Sciatic nerve (tissue), 2 donors: ENCODE results near the gene DDOST. TPM values are rescaled to one million over a fixed set of nuclear protein-coding genes. Genes with fewer than 3 reads are reported as not detected.
A peak's percentile ranks its signal among the peaks of the same experiment; 100 is the strongest.

ENCODE experiments used
- ATAC-seq: fragments of 200-7000 bp; cut with Tn5 transposase; one replicate; pipeline ENCODE4 v1.9.1; 2020; ENCODE audit warnings: mild to moderate bottlenecking, moderate library complexity
- DNase-seq: peaks from one replicate; pipeline ENCODE4 v3.0.0-alpha.2; 2020; ENCODE audit warnings: low spot score
- intact Hi-C: fragments of 100-400 bp; cut with DNase I; formaldehyde crosslinking; loops from one replicate; pipeline ENCODE4 v1.14.2; 2022
- total RNA-seq: library from RNA; stranded (reverse); fragmentation: NEBNext Ultra II Directional; extraction: Animal tissue kit (Norgen Biotek cat#: 25700); gene quantifications from one replicate; pipeline ENCODE4 v1.2.1, GENCODE V29; 2021
- donor health status: DM: no; HTN: no; CAD: no.
- donor health status: DM: no; HTN: no; CAD: no.

The DDOST gene
- total RNA-seq, 1 donor from 2014 or later, result 103 TPM

DNA sequence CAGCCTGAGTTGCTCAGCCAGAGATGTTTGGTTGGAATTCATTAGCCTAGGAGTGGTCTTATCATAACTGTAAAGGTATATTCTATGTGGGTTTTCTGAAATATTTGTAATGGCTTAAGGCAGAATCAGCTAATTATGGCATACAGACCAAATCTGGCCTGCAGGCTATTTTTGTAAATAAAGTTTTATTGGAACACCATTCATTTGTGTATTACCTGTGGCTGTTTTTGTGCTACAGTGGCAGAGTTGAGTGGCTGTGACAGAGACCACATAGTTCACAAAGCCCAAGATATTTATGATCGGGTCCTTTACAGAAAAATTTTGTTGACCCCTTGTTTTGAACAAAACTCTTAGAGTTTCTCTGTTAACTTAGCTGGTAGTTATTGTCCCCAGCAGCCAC, 7.4 kb upstream of the DDOST start:
- no peak for DNase-seq
- intact Hi-C loops, result no loop called here
- ATAC-seq, result no peak

- no peak for ATAC-seq
- intact Hi-C loops, result no loop called here
- no peak for DNase-seq
Observed at GRCh38 chr1:20666804-20667203, 5.6 kb upstream of the DDOST start.

DNA sequence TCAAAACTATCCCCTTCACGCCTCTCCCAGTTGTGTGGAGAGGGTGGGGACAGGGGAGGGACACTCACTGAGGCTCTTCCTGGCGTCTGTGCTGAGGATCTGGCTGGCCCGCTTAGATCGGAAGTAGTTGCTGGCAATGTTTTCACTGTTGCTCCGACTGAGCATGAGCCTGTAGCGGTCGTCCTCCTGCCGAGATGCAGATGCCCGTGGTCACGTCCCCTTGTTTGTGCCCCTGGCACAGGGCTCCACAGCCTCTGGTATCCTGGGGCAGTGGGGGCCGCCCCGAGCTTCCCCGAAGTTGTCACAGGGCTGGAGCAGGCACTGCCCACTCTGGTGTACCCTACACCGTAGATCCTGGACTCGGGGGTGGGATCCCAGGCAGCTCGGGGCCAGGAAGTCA, 5.0 kb upstream of the DDOST start:
- no peak for DNase-seq
- intact Hi-C loops, result no loop called here
- no peak for ATAC-seq

DNA sequence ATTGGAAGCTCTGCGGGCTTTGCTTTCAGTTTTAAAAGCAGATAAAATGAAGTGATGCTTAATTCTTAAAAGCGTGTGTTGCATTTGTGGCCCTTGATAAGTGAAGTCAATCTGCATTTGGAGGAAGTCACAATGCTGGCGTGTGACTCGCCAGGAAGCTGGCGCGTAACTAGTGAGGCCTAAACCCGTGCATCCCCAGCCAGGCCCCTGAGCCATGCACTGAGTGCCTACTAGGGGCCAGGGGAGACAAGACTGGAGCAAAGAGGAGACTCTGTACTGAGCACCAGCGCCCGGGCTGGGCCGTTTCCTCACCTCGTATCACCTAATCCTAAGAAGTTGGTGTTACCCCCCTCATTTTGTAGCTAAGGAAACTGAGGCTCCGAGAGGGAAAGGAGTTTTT, 4.6 kb upstream of the DDOST start:
- intact Hi-C loops, result no loop called here
- no peak for DNase-seq
- no peak for ATAC-seq

- DNase-seq (no peak), ATAC-seq (no peak)
- intact Hi-C loops, result no loop called here
Observed at GRCh38 chr1:20663969-20664715, 3.0 kb upstream of the DDOST start.

- intact Hi-C loops, result no loop called here
- ATAC-seq, result no peak
- no peak for DNase-seq
Observed at GRCh38 chr1:20663365-20663764, 2.2 kb upstream of the DDOST start.

GRCh38 chr1:20662110-20662475, 924 bp upstream of the DDOST start:
- no peak for DNase-seq
- intact Hi-C loops, result no loop called here
- ATAC-seq, result no peak

DNA sequence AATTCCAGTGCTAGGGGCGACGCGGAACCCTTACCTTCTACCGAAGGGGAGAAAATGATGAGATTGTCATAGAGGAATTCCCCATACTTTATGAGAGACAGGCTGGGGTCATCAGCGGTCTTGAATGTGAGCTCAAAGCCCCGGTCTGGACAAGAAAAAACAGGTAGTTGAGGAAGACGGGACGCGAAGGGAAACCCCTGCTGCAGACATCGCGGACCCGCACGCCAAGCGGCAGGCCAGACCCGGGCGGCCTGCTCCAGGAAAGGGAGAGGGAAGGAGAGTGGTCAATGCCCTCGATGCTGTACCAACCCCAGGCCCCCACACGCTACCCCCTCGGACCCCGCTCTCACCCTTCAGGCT, 342 bp downstream of the DDOST start:
- intact Hi-C loops, result no loop called here
- DNase-seq (no peak), ATAC-seq (no peak)

GRCh38 chr1:20660363-20660762, 806 bp downstream of the DDOST start:
- ATAC-seq (no peak), DNase-seq (no peak)
- intact Hi-C loops, result no loop called here

- DNase-seq (no peak), ATAC-seq (no peak)
- intact Hi-C loops, result no loop called here
Observed at GRCh38 chr1:20658166-20658915, 2.8 kb downstream of the DDOST start.

- ATAC-seq (no peak), DNase-seq (no peak)
- intact Hi-C loops, result no loop called here
Observed at GRCh38 chr1:20657024-20657423, 4.1 kb downstream of the DDOST start.

DNA sequence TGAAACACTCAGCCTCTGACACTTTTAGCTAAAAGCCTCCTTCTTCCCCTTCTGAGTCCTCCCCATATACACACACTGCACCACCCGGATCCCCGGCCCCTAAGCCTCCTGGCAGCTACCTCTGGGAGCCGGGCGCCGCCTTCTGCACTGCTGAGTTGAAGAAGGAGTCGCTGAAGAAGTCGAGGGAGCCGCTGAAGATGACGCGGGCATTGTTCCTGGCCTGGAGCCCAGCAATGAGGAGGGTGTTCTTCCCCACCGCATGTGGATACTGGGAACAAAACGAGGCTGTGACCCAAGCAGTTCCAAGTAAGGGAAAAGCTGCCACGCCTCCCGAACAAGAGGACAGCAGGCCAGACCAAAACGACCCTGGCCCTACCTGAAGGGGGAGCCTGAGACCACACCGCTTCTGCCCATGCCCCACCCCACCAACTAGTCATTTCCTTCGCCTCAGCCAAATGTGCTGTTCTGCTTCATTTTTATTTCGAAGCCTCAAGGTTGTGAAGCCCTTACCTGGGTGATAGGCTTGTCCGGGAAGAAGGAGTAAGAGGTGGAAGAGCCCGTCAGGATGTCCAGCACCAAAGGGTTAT, 7.0 kb downstream of the DDOST start:
- intact Hi-C loops, result no loop called here
- no peak for ATAC-seq

GRCh38 chr1:20652300-20652699, 8.9 kb downstream of the DDOST start:
- ATAC-seq, result no peak
- DNase-seq, result no peak
- intact Hi-C loops, result no loop called here

More for the DNA sequence above, 7.0 kb downstream of the DDOST start:
- no peak for DNase-seq

- DNase-seq (no peak), ATAC-seq (no peak)
- intact Hi-C loops, result loop anchor here (10.0 kb wide), 1 partner anchor 124 kb away; no protein-coding TSS in a partner anchor
Observed at GRCh38 chr1:20648946-20649345, 12.2 kb downstream of the DDOST start.

DNA sequence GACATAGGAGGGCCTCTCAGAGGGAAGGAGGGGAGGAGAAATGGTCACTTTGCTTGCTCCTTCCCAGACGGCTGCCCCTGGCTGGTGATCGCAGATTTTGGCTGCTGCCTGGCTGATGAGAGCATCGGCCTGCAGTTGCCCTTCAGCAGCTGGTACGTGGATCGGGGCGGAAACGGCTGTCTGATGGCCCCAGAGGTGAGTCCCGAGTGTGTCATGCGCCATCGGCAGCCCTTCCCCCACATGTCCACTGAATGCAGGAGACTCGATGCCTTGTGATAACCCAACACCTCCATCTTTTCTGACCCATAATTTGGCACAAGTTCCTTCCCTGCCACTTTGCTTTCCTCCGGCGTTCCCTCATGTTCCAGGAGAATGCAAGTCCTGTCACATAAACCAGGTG, 12.7 kb downstream of the DDOST start:
- intact Hi-C loops, result loop anchor here (10.0 kb wide), 1 partner anchor 124 kb away; no protein-coding TSS in a partner anchor
- ATAC-seq, result no peak
- no peak for DNase-seq

DNA sequence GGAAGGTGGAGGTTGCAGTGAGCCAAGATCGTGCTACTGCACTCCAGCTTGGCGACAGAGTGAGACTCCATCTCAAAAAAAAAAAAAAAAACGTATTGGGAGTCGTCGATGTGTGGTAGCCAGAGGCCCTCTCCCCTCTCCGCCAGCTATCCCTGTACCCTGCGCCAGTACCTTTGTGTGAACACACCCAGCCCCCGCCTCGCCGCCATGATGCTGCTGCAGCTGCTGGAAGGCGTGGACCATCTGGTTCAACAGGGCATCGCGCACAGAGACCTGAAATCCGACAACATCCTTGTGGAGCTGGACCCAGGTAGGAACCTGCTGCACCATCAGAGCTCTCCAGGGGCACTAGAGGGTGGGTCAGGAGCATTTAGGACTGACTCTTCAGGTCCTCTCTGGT, 15.8 kb downstream of the DDOST start:
- DNase-seq (no peak), ATAC-seq (no peak)
- intact Hi-C loops, result loop anchor here (10.0 kb wide), 1 partner anchor 121 kb away; no protein-coding TSS in a partner anchor

DNA sequence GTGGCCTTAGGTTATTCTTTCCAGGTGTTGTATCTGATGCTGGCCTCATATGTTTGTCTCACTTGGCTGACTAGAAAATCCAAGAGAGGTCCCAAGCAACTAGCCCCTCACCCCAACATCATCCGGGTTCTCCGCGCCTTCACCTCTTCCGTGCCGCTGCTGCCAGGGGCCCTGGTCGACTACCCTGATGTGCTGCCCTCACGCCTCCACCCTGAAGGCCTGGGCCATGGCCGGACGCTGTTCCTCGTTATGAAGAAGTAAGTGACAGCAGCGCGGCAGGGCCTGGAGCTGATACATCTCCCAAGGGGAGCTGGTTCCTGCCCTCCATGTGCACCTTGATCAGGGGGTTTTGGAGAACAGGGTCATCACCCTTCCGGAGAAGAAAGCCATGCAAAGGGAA, 16.8 kb downstream of the DDOST start:
- ATAC-seq (no peak), DNase-seq (no peak)
- intact Hi-C loops, result loop anchor here (10.0 kb wide), 1 partner anchor 120 kb away; no protein-coding TSS in a partner anchor

DNA sequence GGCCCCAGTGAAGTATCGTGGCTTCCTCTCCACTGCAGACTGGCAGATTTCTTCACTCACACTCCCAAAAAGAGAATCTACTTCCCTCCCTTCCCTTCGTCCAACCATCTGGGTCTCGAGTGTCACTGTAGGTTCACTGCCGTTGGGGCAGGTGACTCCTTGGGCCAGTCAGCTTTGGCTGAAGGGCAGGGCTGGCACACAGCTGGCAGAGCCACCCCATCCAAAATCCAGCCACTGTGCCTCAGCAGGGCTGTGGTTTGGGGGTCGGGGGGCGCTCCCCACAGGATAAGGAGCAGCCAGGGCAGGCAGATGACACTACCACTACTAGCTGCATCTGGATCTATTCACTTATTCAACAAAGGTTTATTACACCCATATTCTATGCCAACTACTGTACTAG, 18.1 kb downstream of the DDOST start:
- ATAC-seq (no peak), DNase-seq (no peak)
- intact Hi-C loops, result loop anchor here (10.0 kb wide), 1 partner anchor 118 kb away; no protein-coding TSS in a partner anchor

DNA sequence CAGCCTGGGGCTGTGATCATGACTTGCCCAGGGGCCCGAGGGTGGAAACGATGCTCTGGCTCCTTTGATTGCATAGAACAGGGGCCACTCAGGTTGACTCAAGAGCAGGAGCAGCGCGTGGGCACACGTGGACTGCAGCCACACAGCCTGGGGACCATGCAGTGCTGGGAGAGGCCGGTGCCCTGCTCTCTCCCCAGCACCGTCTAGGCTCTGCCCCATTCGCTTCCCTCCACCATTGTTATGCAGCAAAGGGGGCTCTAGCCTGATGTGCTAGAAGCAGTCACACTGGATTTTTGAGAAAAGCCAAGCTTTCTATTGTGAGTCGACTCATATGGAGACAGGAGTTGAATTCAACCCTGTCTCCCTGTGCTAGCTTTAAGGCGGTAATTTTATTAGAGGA, 19.2 kb downstream of the DDOST start:
- ATAC-seq, result no peak
- DNase-seq, result no peak
- intact Hi-C loops, result loop anchor here (10.0 kb wide), 1 partner anchor 117 kb away; no protein-coding TSS in a partner anchor

- no peak for DNase-seq
- intact Hi-C loops, result loop anchor here (10.0 kb wide), 1 partner anchor 115 kb away; no protein-coding TSS in a partner anchor
- peak; percentile 65 for ATAC-seq
Observed at GRCh38 chr1:20640183-20640597, 21.0 kb downstream of the DDOST start.
